ENCODE measurements around the gene PTH1R.

GRCh38 chr3:46895761-46896160 is 18.2 kb downstream of the PTH1R start:
- TF ChIP-seq POLR2A (IDR thresholded peaks at IDR 0.05; ENCODE audit: low read depth, low read length) (no peak), TAF1 (IDR thresholded peaks at IDR 0.05; ENCODE audit: borderline replicate concordance, low read depth, low read length) (no peak), POLR2AphosphoS5 (IDR thresholded peaks at IDR 0.05; ENCODE audit: low read depth, low read length) (no peak)

Data from GM12892 (cell line).